ENCODE results near the gene EMID1. TPM values are rescaled to one million over a fixed set of nuclear protein-coding genes. Genes with fewer than 3 reads are reported as not detected.
A peak's percentile ranks its signal among the peaks of the same experiment; 100 is the strongest.

The EMID1 gene
- polyA plus RNA-seq, 1 donor = 152 TPM

DNA sequence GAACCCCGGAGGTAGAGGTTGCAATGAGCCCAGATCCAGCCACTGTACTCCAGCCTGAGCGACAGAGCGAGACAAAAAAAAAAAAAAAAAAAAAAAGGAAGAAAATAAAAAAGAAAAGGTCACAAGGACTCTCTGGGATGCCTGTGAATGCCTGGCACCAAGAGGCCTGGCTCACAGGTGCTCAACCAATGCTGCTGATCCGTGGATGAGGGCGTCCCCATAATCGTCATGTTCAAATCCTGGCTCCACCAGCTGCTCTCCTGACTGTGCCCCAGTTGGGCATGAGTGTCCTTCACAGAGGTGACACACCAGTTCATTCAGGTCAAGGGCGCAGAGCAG lies 100.1 kb downstream of the EMID1 start:
- H3K4me3 ChIP-seq (ENCODE audit: low read length) = peak overlapping the region; percentile 76
- peaks cover 38% of the 10 kb centered on the region for H3K4me1 ChIP-seq (ENCODE audit: control insufficient read depth, insufficient read depth, low read length)

DNA sequence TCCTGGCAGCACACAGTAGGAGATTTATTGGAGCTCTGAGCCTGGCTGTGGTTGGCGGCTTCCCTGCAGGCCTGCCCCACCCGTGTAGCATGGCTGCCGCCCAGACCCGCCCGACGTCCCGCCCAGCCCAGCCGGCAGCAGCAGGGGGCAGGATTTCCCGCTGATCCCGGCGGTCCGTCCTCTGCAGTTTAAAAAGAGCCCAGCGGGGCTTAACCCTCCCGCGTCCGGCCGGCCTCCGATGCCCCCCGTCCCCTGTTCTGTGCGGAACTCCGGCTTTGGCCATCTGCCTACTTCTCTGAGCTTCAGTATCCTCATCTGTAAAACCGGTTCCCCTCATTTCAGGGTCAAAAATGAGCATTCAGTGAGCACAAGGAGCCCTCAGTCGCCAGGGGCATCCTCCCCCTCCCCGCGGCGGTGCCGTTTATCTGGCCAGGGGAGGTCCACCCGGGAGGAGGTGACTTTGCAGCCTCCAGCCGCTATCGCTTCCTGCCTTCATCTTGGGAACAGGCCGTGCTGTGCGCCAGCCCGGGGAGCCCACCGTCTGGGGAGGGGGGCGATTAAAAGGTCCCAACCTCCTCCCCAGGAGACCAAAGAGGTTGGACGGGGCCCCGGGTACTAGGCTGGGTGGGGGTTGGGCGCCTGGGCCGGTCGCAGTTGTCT lies 100.6 kb downstream of the EMID1 start, which contains the start of gene GAS2L1:
Gene GAS2L1 (plus strand): TSS at position 476 of the 660 bp plus-strand sequence. CDS start 1,456 bp downstream, outside the sequence.
- DNase-seq = peak; percentile 64 to 81
- H3K4me1 ChIP-seq (ENCODE audit: control insufficient read depth, insufficient read depth, low read length) = peaks cover 43% of the 10 kb centered on the region
- no peaks in the 10 kb centered on the region for H3K27me3 ChIP-seq (ENCODE audit: control insufficient read depth, insufficient read depth, low read length)
- no peaks in the 10 kb centered on the region for H3K9me3 ChIP-seq (ENCODE audit: control insufficient read depth, low read depth, low read length)
- H3K27ac ChIP-seq (ENCODE audit: low read length) = no peak within 1 kb of the TSS
- peaks cover 5% of the 10 kb centered on the region for H3K36me3 ChIP-seq (ENCODE audit: control insufficient read depth, insufficient read depth, low read length)
- no CpG with 5 or more reads among the region's 40 CpGs for WGBS (ENCODE audit: insufficient coverage, low lambda C conversion rate)
- peak within 1 kb of the TSS; percentile 76 for H3K4me3 ChIP-seq (ENCODE audit: low read length)

More for the DNA sequence above, 100.1 kb downstream of the EMID1 start:
- no peak for DNase-seq
- H3K9me3 ChIP-seq (ENCODE audit: control insufficient read depth, low read depth, low read length) = no peaks in the 10 kb centered on the region
- WGBS (ENCODE audit: insufficient coverage, low lambda C conversion rate) = no CpG with 5 or more reads among the region's 7 CpGs
- H3K36me3 ChIP-seq (ENCODE audit: control insufficient read depth, insufficient read depth, low read length) = peaks cover 9% of the 10 kb centered on the region
- no peak overlapping the region for H3K27ac ChIP-seq (ENCODE audit: low read length)
- H3K27me3 ChIP-seq (ENCODE audit: control insufficient read depth, insufficient read depth, low read length) = no peaks in the 10 kb centered on the region

DNA sequence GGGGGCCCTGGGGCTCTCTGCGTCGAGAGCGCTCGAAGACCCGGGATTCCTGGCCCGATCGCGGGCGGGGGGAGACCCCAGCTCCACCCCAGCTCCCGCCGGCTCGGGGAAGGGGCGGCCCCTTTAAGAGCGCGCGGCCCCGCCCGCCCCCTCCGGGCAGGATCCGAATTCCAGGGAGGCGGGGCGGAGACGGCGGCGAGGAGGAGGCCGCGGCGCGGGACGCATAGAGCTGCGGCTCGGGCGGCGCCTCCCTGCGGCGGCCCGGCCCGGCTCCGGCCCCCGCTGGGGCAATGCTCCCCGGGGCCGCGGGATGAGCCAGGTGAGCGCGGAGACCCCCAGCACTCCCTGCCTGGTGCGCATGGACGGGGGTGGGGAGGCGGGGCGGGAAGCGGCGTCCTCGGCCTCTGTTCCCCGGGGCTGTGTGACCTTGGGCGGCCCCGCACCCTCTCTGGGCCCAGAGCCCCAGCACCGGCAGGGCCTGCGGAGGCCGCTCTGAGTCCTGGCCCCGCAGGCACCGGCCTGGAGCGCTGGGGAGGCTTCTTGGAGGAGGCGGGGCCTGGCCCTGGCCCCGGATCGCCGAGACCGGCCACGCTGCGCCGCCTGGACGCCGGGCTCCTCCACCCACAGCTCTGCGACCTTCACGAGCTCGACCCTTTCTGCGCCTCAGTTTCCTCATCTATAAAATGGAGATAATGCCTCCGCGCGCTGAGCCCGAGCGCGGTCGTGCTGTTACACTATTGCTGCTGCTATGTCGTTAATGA lies 101.3 kb downstream of the EMID1 start:
- Histone ChIP-seq H3K9me3 (ENCODE audit: control insufficient read depth, low read depth, low read length) (peaks cover 4% of the 10 kb centered on the region), H3K4me1 (ENCODE audit: control insufficient read depth, insufficient read depth, low read length) (peaks cover 44% of the 10 kb centered on the region), H3K36me3 (ENCODE audit: control insufficient read depth, insufficient read depth, low read length) (no peaks in the 10 kb centered on the region), H3K27ac (ENCODE audit: low read length) (no peak overlapping the region), H3K27me3 (ENCODE audit: control insufficient read depth, insufficient read depth, low read length) (no peaks in the 10 kb centered on the region), H3K4me3 (ENCODE audit: low read length) (peak overlapping the region; percentile 76)
- DNase-seq = peak; percentile 54 to 82
- no CpG with 5 or more reads among the region's 83 CpGs for WGBS (ENCODE audit: insufficient coverage, low lambda C conversion rate)

DNA sequence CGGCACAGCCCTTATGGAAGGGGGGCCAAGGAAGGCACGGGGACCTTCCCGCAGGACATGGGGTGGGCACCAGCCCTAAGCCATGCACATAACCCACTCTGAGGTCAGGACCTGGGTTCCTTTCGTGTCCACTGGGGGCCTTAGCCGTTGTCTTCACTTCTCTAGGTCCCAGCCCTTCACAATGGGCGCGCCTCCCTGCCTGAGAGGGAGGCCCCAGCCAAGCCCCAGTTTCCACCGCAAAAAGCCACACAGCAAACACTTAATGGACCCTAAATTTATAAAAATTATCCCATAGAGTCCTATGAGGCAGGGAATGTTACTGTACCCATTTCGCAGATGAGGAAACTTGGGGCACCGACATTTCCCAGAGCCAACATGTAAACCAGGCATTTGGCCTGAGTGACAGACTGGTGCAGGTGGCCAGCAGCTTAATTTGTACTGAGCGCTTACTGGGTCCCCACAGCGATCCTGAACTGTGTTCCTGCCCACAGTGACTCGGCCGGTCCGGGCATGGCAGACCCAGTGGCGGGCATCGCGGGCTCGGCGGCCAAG lies 102.0 kb downstream of the EMID1 start:
- no peak overlapping the region for H3K27ac ChIP-seq (ENCODE audit: low read length)
- H3K9me3 ChIP-seq (ENCODE audit: control insufficient read depth, low read depth, low read length) = peaks cover 6% of the 10 kb centered on the region
- H3K36me3 ChIP-seq (ENCODE audit: control insufficient read depth, insufficient read depth, low read length) = no peaks in the 10 kb centered on the region
- peaks cover 41% of the 10 kb centered on the region for H3K4me1 ChIP-seq (ENCODE audit: control insufficient read depth, insufficient read depth, low read length)
- DNase-seq = no peak
- no CpG with 5 or more reads among the region's 20 CpGs for WGBS (ENCODE audit: insufficient coverage, low lambda C conversion rate)
- H3K4me3 ChIP-seq (ENCODE audit: low read length) = peak overlapping the region; percentile 76
- no peaks in the 10 kb centered on the region for H3K27me3 ChIP-seq (ENCODE audit: control insufficient read depth, insufficient read depth, low read length)

DNA sequence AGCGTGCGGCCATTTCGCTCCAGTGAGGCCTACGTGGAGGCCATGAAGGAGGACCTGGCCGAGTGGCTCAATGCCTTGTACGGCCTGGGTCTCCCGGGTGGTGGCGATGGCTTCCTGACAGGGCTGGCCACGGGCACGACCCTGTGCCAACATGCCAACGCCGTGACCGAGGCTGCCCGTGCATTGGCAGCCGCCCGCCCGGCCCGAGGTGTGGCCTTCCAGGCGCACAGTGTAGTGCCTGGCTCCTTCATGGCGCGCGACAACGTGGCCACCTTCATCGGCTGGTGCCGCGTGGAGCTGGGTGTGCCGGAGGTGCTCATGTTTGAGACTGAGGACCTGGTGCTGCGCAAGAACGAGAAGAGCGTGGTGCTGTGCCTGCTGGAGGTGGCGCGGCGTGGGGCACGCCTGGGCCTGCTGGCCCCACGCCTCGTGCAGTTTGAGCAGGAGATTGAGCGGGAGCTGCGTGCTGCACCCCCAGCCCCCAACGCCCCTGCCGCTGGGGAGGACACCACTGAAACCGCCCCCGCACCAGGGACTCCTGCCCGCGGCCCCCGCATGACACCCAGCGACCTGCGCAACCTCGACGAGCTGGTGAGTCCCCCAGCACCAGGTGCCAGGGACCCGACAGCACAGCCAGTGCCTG lies 102.6 kb downstream of the EMID1 start:
- H3K27me3 ChIP-seq (ENCODE audit: control insufficient read depth, insufficient read depth, low read length) = peaks cover 4% of the 10 kb centered on the region
- no peak for DNase-seq
- no CpG with 5 or more reads among the region's 50 CpGs for WGBS (ENCODE audit: insufficient coverage, low lambda C conversion rate)
- H3K9me3 ChIP-seq (ENCODE audit: control insufficient read depth, low read depth, low read length) = peaks cover 6% of the 10 kb centered on the region
- H3K4me1 ChIP-seq (ENCODE audit: control insufficient read depth, insufficient read depth, low read length) = peaks cover 38% of the 10 kb centered on the region
- no peak overlapping the region for H3K4me3 ChIP-seq (ENCODE audit: low read length)
- no peaks in the 10 kb centered on the region for H3K36me3 ChIP-seq (ENCODE audit: control insufficient read depth, insufficient read depth, low read length)
- H3K27ac ChIP-seq (ENCODE audit: low read length) = no peak overlapping the region

DNA sequence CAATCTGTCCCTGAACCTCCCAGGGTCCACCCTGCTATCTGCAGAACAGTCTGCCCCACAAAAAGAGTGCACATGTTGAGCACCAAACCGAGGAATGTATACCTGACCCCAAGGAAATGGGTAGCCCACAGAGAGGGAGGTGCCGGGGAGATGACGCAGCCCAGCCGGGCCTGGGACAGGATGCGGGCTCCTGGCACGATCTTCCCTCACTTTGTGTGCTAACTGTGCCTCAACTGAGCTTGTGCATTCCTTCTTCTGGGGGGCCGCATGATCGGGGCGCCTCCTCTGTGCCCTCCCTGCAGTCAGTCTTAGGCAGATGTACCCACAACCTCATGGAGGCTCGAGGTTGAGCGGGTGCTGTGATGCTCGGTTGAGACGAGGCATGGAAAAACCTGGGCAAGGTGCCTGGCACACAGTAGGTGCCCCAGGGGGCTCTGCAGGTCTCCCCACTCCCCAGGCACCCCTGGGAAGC lies 103.1 kb downstream of the EMID1 start:
- no peak overlapping the region for H3K4me3 ChIP-seq (ENCODE audit: low read length)
- no peak overlapping the region for H3K27ac ChIP-seq (ENCODE audit: low read length)
- H3K27me3 ChIP-seq (ENCODE audit: control insufficient read depth, insufficient read depth, low read length) = peaks cover 10% of the 10 kb centered on the region
- H3K9me3 ChIP-seq (ENCODE audit: control insufficient read depth, low read depth, low read length) = peaks cover 9% of the 10 kb centered on the region
- H3K4me1 ChIP-seq (ENCODE audit: control insufficient read depth, insufficient read depth, low read length) = peaks cover 41% of the 10 kb centered on the region
- no CpG with 5 or more reads among the region's 13 CpGs for WGBS (ENCODE audit: insufficient coverage, low lambda C conversion rate)
- no peak for DNase-seq
- no peaks in the 10 kb centered on the region for H3K36me3 ChIP-seq (ENCODE audit: control insufficient read depth, insufficient read depth, low read length)

Other genes starting within 250 kb of the EMID1 start
- gene C22orf31, start 144.1 kb upstream of the EMID1 start, polyA plus RNA-seq = 1.5 TPM
- gene KREMEN1, start 132.9 kb upstream of the EMID1 start, polyA plus RNA-seq = 26.3 TPM
- gene RHBDD3, start 62.1 kb downstream of the EMID1 start, polyA plus RNA-seq = 26.3 TPM
- 276 TPM for gene EWSR1, start 62.4 kb downstream of the EMID1 start, polyA plus RNA-seq
- 6.1 TPM for gene GAS2L1, start 100.8 kb downstream of the EMID1 start, polyA plus RNA-seq
- 1.0 TPM for gene RASL10A, start 109.8 kb downstream of the EMID1 start, polyA plus RNA-seq
- 60.6 TPM for gene AP1B1, start 182.7 kb downstream of the EMID1 start, polyA plus RNA-seq
- gene RFPL1, start 232.7 kb downstream of the EMID1 start, polyA plus RNA-seq = 0.37 TPM

Data from large intestine (tissue), 3 donors.